NCI-H2196 (cell line): Measurements from ENCODE around the gene EXOC3.
"Not testable (repeated sequence)": the region's sequence is repeated elsewhere in the genome, so short reads cannot be mapped to it uniquely, and the experiment has no call there.

Experiments used
- DNase-seq: peaks from one replicate; lab custom pipeline; 2025; ENCODE audit not compliant: unreplicated experiment; lab: John Stamatoyannopoulos, UW

Gene EXOC3

DNA sequence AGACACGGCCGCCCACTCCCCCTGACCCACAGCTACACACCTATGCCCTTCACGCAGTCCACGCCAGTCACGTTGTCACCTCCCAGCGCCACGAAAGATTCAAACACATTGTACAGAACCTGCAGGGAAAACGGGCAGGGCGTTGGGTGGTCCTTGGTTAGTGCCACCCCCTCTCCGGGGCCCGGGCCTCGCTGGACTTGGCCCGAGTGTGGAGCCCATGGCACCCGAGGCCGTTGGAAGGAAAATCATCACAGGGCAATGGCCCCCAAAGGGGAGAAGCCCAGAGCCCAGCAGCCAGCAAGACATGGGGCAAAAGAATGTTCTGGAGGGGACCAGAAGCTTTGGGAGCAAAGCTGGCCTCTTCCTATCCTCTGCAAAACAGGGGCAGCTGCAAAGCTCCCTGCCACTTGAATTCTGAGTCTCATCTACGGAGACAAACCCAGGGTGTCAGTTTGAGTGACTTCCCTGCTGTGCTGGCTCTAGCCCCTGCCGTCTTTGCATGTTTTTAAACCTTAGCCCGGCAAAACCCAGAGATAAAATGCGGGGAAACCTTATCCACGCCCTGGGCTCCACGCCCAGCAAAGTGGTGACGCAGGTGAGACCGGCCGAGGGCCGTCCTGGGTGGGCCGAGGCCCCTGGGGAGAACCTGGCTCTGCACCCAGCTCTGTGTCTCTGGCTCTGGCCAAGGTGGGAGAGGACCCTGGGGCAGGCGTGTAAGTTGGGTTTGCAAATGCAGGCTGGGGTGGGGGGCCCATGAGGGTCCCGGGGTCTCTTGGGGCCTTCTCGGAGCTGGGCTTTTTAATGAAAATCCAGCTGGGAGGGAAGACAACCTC, 42.4 kb downstream of the EXOC3 start:
- DNase-seq, result no peak

- DNase-seq, result no peak
Measured at GRCh38 chr5:485946-486491, 43.0 kb downstream of the EXOC3 start.

GRCh38 chr5:486597-486996, 43.6 kb downstream of the EXOC3 start:
- not testable (repeated sequence) for DNase-seq

DNA sequence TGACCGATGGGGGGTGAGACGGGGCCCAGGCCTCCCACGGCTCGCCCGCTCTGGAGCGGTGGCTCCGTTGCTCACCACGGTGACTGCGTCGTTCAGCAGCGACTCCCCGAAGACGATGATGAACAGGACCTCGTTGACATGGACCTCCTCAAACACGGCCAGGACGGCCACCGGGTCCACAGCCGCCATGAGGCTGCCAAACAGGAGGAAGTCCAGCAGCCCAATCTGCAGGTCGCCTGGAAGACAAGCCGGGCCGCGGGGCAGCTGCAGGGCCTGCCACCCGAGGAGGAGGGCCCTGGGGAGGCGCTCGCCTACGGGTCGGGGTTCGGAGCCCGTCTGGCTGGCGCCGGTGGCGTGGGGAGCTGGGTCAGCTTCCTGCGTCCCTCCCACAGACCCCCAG, 45.3 kb downstream of the EXOC3 start:
- no peak for DNase-seq

DNA sequence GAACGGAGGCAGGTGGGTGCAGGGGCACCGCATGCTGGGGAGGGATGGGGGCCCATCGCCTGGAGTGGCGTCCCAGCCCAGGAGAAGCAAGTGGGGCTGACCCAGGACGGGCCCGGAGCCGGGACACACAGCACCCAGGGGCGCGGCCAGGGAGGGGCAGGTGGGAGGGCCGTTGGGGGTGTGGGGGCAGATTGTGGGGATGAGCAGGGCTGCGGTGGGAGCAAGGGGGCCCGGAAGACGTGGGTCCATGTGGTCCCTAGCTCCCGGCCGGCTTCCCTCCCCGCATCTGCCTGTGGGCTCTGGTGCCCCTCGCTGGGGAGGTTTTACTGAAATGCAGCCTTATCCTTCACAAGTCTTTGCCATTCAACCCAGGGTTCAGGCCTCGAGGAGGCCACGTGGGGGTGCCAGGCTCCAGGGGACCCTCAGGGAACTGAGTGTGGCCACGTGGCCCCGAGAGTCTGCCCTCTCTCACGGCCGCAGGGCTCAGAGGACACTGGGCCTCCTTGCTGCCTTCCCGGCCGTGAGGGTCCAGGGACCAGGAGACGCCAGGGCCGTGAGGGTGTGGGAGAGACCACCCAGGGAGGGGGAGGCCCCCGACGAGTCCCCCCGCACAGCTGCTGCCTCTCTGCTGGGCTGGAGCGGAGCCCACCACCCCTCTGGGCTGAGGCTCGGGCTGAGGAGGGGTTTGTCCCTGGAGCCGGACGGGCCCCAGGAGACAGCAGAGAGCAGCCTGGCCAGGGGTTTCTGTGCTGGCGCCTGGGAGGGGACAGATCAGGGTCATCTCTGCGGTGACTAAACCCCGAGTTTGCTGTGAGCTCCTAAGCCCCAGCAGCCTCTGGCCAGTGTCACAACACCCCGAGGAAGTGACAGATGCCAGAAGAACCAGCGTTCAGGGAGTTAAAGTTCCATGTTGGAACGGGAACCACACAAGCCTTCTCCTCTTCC, 46.0 kb downstream of the EXOC3 start:
- DNase-seq, result no peak

DNA sequence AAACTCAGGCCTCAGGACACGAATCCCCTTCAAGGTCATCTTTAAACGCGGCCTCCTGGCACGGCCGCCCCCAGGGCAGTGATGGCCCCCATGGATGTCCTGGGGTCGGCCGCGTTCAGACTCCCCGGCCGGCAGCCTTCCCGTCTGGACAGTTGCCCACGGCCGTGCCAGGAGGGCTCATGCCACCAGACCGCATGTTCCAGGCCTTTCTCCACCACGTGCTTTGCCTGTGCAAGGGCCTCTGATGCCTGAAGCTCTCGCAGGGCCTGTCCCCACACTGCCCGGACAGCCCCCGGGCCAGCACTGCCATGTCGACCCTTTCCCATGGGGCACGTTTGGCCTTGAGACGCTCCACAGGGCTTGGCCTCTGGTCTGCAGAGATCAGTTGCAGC, 46.7 kb downstream of the EXOC3 start:
- DNase-seq, result no peak

- no peak for DNase-seq
Measured at GRCh38 chr5:490116-491106, 47.4 kb downstream of the EXOC3 start.

GRCh38 chr5:491119-491855, 48.3 kb downstream of the EXOC3 start:
- no peak for DNase-seq

GRCh38 chr5:491856-492155, 48.8 kb downstream of the EXOC3 start:
- DNase-seq, result no peak

- DNase-seq, result no peak
Measured at GRCh38 chr5:492314-492893, 49.4 kb downstream of the EXOC3 start.

DNA sequence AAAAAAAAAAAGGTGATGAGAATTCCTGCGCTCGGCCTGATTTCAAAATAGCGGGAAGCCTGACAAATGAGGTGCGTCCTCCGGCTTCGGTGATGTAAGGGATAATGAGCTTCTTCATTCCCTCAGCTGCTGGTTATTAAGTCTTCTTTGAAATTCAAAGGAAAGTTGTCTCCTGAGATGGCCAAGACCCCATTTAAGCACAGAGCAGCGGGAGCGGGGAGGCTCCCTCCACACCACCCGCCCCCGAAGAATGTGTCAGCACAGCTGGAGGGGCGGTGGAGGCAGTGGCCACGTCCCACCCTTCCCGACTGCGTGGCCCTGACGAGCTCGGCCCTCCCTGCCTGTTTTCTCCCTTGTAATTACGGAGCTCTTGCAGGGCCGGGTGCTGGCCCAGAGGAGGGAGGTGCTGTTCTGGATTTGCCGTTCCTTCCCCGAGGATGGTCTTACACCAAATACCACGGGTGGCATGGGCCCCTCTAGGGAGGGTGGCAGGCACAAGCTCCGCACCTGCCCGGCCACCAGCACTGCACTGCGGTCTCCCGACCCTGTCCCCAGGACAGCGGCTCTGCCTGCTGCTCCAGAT, 50.2 kb downstream of the EXOC3 start:
- DNase-seq, result no peak

- DNase-seq, result no peak
Measured at GRCh38 chr5:493758-494157, 50.8 kb downstream of the EXOC3 start.

DNA sequence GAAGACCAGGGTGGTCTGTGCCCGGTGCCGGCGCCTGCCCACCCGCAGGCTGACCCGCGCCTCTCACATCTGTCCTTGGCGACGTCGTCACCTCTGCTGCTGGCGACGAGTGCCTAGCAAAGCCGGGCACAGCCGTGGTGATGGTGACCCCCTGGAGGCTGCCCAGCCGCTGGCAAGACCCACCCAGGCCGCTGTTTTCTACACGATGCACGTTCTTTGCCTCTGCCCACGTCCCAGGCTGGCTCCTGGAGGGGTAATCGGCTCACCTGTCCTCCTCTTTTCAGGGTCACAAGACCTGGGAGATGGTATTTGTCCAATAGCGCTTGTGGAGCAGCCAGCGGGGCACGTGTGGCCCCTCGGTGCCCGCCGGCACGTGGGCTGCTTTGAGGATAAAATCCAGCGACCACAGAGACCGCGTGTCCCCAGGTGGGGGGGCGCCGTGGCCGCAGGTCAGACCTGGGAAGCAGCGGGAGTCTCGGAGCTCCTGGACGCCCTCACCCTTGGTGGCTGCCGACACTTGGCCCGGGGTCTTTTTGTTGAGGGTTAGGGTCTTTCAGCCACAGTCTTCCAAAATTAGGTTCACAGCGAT, 51.8 kb downstream of the EXOC3 start:
- DNase-seq, result no peak

GRCh38 chr5:496028-496427, 53.1 kb downstream of the EXOC3 start:
- no peak for DNase-seq

DNA sequence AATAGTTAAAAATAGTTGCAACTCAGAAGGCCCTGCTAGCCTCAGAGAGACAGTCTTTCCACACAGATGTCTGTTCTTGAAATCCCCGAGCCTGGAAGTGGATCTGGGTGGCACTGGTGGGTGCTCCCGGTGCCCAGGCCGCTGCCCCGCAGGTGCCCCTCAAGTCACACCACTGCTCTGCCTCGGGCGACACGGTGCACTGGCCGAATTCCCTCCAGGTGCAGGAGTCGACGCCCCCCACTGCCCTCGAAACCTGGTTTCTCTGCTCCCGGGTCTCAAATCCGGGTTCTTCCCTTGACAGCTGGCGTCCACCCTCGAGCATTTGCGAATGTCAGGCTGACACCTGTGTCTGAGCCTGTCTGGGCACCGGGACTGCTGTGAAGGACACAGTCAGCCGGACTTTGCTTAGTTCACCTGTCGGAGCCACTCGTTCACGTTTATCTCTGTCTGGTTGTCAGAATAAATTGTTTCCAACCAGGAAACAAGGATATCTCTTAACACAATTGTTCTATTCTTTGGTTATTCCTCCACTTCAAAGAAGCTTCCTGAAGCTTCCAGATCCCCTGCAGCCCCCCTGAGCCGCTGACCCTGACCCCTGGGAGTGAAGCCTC, 54.2 kb downstream of the EXOC3 start:
- no peak for DNase-seq

- no peak for DNase-seq
Measured at GRCh38 chr5:497871-498509, 55.0 kb downstream of the EXOC3 start.

DNA sequence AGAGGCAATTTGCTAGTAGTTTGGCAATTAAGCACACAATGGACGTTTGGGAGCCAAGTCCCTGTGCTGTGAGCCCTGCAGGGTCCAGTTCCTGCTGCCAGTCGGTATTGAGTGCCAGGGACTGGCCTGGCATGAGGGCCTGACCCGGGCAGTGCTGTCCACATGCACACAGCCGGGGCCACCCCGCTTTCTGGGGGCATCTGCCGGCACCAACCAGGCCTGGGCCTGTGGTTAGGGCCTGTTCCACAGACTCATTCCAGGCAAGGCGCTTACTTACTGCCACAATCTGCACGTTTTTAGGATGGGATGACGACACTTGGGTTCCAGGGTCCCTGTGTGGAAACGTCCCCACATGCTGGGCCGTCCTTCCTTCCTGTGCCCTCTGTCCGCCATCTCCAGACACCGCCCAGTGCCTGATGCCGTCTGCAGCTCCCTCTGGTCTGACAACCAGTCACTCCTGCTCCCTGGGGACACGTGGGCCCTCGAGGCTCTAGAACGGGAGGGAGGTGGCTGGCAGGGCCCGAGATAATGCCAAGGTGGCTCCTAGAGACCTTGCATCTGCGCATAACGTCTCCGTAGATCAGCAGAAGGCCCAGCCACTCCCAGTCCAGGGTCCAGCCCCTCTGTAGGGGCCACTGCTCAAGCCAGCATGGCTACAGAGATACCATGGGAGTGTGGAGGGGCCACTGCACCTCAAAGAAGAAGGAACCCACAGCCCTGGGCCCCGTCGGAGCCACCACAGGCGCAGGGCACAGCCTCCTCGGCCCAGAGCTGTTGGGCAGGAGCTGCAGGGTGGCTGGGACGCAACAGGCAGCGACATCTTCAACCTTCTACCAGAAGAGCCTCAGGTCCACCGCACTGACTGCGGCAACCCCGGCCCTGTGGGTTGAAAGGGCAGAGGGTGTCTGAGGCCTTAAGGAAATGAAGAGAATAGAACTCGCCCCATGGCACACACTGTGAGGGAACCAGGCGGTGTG, 56.5 kb downstream of the EXOC3 start:
- no peak for DNase-seq
